ENCODE data around the gene NELFCD.
"Not testable (repeated sequence)": the region's sequence is repeated elsewhere in the genome, so short reads cannot be mapped to it uniquely, and the experiment has no call there.

The NELFCD gene

GRCh38 chr20:59010995-59011873 lies 30.2 kb downstream of the NELFCD start:
- Histone ChIP-seq H3K9me3 (ENCODE audit: control insufficient read depth, insufficient read depth, low read depth, low read length) (no peaks in the 10 kb centered on the region), H3K4me3 (ENCODE audit: low read depth, low read length) (no peak overlapping the region), H3K4me1 (ENCODE audit: control insufficient read depth, insufficient read depth, low read length) (0 out of 2 replicates have a peak, but pooled peaks cover 1% of the 10 kb centered on the region), H3K27ac (ENCODE audit: extremely low read depth, low read depth, low read length) (no peak overlapping the region), H3K36me3 (ENCODE audit: control insufficient read depth in 2 of 2, insufficient read depth in 1 of 2, low read length in 2 of 2) (no peaks in the 10 kb centered on the region)
- ChIA-PET POLR2A (interaction anchor here (1.0 to 1.7 kb wide), 2 partner anchors 13 to 21 kb away, joined by 3 to 5 read pairs; partner anchors contain the start of gene ATP5F1E), CTCF (no interaction called here)
- TF ChIP-seq ZBTB48 (tag by site-specific recombination; IDR thresholded peaks at IDR 0.05) (no peak), ZNF362 (tag by site-specific recombination; IDR thresholded peaks at IDR 0.05) (no peak), ZNF114 (tag by site-specific recombination; IDR thresholded peaks at IDR 0.05) (no peak), ZBTB20 (tag by site-specific recombination; IDR thresholded peaks at IDR 0.05) (no peak), ZNF529 (tag by site-specific recombination; IDR thresholded peaks at IDR 0.05; ENCODE audit: insufficient replicate concordance) (no peak), IKZF3 (tag by site-specific recombination; IDR thresholded peaks at IDR 0.05) (no peak), ZNF324 (tag by site-specific recombination; IDR thresholded peaks at IDR 0.05) (no peak), ZNF692 (tag by site-specific recombination; IDR thresholded peaks at IDR 0.05) (no peak), ZNF610 (tag by site-specific recombination; IDR thresholded peaks at IDR 0.05; ENCODE audit: borderline replicate concordance) (no peak), ZNF335 (tag by site-specific recombination; conservative IDR thresholded peaks at IDR 0.05) (no peak), REPIN1 (tag by site-specific recombination; IDR thresholded peaks at IDR 0.05; ENCODE audit: low read depth) (no peak), ZNF416 (tag by site-specific recombination; IDR thresholded peaks at IDR 0.05) (no peak), ZNF514 (tag by site-specific recombination; IDR thresholded peaks at IDR 0.05) (no peak), ATF2 (tag by site-specific recombination; IDR thresholded peaks at IDR 0.05; ENCODE audit: low read depth) (no peak), FEZF1 (tag by site-specific recombination; IDR thresholded peaks at IDR 0.05) (no peak), SALL2 (tag by site-specific recombination; IDR thresholded peaks at IDR 0.05; ENCODE audit: borderline replicate concordance) (no peak), ZNF302 (tag by site-specific recombination; IDR thresholded peaks at IDR 0.05; ENCODE audit: low read depth) (no peak), ZNF266 (tag by site-specific recombination; IDR thresholded peaks at IDR 0.05; ENCODE audit: low read depth) (no peak), ZNF404 (tag by site-specific recombination; IDR thresholded peaks at IDR 0.05) (no peak), AEBP2 (tag by site-specific recombination; IDR thresholded peaks at IDR 0.05; ENCODE audit: borderline replicate concordance) (no peak)

- H3K36me3 ChIP-seq (ENCODE audit: control insufficient read depth in 2 of 2, insufficient read depth in 1 of 2, low read length in 2 of 2); H3K27ac ChIP-seq (ENCODE audit: extremely low read depth, low read depth, low read length); H3K4me1 ChIP-seq (ENCODE audit: control insufficient read depth, insufficient read depth, low read length); H3K9me3 ChIP-seq (ENCODE audit: control insufficient read depth, insufficient read depth, low read depth, low read length); POLR2A ChIA-PET; CTCF ChIA-PET; H3K4me3 ChIP-seq (ENCODE audit: low read depth, low read length): not testable (repeated sequence)
These were observed 30.8 kb downstream of the NELFCD start for GRCh38 chr20:59011874-59012157.

Measured in HEK293 (cell line).